NCI-H128 (cell line): ENCODE measurements around the gene NLRC5.
"Not testable (repeated sequence)": the region's sequence is repeated elsewhere in the genome, so short reads cannot be mapped to it uniquely, and the experiment has no call there.

Experiments
- DNase-seq: peaks from one replicate; lab custom pipeline; 2025; ENCODE audit not compliant: unreplicated experiment; lab: John Stamatoyannopoulos, UW

The NLRC5 gene

GRCh38 chr16:57044931-57045693 is 55.8 kb downstream of the NLRC5 start:
- no peak for DNase-seq

DNA sequence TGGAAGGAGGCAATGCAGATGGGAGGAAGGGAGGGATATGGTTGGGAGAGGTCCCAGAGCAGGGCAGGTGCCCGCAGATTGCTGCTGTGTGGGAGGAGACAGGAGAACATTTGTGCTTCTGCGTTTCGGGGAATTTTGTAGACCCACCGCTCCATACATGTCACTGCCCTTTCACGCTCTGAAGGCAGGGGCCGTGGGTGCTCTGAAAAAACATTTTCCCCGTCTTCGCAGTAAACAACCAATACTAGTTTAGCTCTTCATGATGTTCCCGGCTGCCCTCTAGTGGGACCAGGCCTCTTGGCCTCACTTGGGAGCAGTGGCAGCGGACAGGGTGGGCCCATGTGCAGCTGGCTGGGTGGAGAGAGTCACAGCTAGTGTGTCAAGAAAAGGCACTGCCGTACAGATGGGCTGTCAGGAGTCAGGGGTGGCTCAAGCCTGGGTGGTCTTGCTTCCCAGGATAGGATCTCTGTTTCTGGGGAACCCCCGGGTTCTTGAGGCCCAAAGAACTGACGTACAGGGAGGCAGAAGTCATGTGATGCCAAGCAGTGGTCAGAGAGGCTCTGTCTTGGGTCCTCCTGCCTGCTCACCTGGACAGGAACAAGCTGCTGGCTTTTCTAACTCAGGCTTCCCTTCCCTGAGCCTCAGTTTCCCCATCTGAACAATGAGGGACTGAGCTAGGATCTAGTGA is 56.5 kb downstream of the NLRC5 start:
- no peak for DNase-seq

DNA sequence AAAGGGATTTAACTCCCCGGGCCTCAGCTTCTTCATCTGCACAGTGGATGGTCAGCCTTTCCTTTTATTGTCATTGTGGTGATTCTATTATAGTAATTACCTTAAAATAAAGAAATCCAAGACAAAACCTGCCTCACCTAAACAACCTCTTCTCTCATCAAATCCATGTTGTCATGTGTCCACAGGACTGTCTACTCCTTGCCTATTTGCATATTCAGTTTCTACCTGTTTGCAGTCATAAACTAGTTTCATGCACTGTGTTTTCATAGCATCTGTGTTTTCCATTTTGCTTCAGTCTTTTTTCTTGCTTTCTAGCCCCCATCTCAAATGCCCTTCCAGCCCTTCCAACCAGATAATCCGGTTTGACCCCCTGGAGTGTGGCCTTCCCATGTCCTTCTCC is 58.7 kb downstream of the NLRC5 start:
- no peak for DNase-seq

DNA sequence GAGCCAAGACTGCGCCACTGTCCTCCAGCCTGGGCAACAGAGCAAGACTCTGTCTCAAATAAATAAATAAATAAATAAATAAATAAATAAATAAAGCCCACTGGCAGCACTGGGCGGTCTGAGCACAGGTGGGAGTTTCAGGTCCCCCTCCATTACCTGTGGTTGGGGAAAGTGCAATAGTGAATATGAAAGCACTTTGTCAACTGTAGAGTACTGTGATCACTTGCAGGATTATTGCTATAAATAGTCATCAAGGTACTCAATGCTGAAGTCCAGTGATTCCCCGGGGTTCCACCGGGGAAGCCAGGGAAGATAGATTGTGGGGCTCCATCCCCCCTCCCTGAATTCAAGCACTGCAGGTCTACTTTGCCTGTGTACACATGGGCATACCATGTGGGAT is 60.3 kb downstream of the NLRC5 start:
- DNase-seq: no peak

DNA sequence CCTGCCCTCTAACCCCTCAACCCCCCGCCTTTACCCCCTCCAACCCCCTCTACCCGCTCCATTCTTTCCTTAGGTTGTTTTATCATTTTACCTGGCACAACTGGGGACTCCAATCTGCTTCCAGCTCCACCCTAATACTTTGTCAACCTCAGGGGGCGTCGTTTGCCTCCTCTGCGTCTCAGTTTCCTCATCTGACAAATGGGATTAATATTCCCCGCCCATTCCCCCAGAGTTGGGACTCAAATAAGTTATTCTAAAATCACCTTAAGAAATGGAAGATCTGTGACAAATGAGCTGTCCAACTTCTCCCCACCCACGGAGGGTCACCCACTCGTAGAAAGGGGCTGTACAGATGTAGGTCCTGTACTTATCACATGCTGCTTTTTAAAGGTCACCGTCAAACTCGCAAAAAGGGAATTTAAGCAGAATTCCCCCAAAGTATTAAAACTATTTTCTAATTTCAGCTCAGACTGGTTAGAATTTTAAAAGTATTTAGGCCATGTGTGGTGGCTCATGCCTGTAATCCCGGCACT is 62.4 kb downstream of the NLRC5 start:
- DNase-seq: no peak

GRCh38 chr16:57053206-57053605 is 63.8 kb downstream of the NLRC5 start:
- no peak for DNase-seq

DNA sequence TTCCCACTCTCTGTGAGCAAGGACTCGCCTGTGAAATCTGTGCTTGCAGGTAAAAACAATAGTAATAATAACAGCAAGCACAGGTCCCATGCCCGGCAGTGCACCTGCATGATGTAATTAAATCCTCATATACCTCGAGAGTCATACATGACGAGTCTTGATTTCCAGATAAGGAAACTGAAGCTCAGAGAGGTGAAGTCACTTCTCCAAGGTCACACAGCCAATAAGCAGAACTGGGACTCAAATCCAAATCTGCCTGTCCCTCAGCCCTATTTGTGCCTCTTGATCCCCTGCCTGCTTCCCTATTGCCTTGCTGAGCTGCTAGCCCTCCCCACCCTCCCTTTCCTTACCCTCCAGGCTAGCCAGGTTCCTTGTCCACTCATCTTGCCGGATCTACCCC is 65.0 kb downstream of the NLRC5 start:
- DNase-seq: no peak

GRCh38 chr16:57054771-57055170 is 65.4 kb downstream of the NLRC5 start:
- DNase-seq: no peak

DNA sequence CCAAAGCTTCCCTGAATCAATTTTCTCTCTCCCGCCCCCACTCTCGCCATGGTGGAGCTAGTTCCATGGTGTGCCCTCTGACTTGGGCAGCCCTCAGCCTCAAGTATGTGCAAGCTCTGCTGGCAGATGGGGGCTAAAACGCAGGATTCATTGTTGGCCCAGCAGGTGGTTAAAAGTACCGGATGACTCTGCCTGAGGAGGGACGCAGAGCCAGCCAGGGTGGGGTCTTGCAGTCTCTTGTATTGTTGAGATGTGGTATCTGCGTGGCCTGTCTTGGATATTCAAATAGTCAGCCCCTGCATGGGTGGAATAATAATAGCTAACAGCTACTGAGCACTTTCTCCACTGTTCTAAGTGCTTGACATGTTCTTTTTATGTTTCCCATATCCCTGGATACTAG is 66.3 kb downstream of the NLRC5 start:
- DNase-seq: no peak

GRCh38 chr16:57058291-57058861 is 69.0 kb downstream of the NLRC5 start:
- no peak for DNase-seq

DNA sequence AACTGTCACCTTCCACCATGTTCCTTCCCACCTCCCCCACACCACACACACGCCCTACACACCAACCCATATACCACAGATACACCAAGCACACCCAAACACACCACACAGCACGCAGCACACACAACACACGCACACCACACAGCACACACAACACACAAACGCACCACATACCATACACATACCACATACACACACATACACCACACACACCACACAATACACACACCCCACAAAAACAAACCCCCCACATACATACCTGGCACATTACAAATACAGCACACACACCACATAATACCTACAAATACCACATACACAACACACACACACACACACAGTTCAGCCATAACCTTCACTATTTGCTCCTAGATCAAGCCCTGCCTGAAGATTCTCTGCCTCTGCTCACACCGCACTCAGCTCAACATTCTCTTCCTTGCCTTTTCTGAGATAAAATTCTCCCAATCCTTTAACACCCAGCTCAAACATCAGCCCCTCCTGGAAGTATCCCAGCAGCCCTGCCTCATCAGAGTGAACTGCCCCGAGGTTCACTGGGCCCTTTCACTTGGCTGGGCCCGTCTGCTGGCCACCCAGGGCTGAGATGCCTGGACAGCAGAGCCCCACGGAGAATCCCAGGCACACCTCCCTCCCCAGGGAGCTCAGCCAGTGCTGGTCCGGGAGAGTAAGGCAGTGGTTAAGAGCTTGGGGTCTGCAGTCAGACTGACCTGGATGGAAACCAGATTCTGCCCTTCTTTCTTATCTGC is 71.1 kb downstream of the NLRC5 start:
- no peak for DNase-seq

GRCh38 chr16:57061084-57061905 is 71.9 kb downstream of the NLRC5 start:
- no peak for DNase-seq

- no peak for DNase-seq
Measured at GRCh38 chr16:57062329-57062728, 73.0 kb downstream of the NLRC5 start.

DNA sequence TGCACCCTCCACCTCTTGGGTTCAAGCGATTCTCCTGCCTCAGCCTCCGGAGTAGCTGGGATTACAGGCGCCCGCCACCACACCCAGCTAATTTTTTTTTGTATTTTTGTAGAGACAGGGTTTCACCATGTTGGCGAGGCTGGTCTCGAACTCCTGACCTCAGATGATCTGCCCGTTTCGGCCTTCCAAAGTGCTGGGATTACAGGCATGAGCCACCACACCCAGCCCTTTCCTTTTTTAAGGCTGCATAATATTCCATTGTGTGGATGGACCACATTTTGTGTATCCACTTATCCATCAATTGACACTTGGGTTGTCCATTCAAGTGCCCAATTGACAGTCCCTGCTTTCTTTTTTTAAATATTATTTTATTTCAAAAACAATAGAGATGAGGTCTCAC is 73.8 kb downstream of the NLRC5 start:
- not testable (repeated sequence) for DNase-seq

GRCh38 chr16:57064995-57065394 is 75.6 kb downstream of the NLRC5 start:
- DNase-seq: no peak

GRCh38 chr16:57066625-57067024 is 77.3 kb downstream of the NLRC5 start:
- DNase-seq: no peak

DNA sequence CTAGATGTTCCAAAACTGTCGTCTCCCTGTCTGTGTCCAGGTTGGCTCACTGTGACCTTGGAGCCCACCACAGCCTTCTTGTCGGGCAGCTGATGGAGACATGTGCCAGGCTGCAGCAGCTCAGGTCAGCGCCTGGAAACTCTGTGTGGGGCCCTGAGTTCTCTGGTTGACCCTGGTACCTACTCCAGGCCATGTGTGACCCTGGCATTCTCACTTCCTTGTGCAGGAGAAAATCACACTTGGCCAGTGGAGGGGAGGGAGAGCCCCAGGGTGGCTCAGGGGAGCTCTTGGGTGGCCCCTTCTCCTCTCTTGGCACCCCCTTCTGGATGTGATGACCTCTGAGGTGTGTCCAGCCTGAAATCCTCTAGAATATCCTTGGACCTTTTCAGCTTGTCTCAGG is 78.0 kb downstream of the NLRC5 start:
- no peak for DNase-seq

- no peak for DNase-seq
Measured at GRCh38 chr16:57069053-57069452, 79.7 kb downstream of the NLRC5 start.

DNA sequence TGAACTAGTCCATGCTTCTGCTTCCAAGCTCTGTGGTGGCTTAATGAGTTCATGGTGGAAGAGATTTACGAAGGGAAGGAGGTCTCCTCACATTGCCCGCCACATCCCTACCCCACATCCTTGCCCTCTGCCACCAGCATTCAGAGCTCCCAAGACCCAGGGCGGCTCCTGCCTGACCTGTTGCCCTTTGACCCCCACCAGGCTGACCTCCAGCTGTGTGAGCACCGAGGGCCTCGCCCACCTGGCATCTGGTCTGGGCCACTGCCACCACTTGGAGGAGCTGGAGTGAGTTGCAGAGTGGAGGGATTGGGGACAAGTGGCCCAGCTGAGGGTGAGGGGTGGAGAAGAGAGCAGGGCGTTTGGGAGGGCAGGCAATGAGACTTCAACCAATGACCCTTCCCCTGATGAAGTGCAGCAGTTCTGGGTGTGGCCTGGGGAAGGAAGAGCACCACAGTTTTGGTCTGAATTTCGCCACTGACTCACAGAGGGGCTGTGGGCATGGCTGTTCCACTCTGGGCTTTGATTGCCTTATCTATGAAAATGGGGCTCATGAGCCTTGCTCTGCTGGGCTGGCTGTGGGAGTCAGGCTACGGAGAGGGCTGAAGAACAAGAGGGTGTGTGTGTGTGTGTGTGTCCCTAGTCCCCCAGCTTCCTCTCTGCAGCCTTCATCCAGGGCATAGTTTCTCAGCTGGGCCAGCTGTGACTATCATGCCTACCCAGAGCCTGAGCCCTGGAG is 80.4 kb downstream of the NLRC5 start:
- DNase-seq: no peak

GRCh38 chr16:57070424-57070823 is 81.1 kb downstream of the NLRC5 start:
- DNase-seq: no peak
